H9 (cell line): Measurements from ENCODE around the gene ARAP1. TPM values are rescaled to one million over a fixed set of nuclear protein-coding genes. Genes with fewer than 3 reads are reported as not detected.

Source experiments
- DNase-seq: peaks from one replicate; pipeline ENCODE4 v3.0.0-alpha.2; 2017
- H2AFZ ChIP-seq: one replicate; pipeline ENCODE4 v1.6.1; 2013; ENCODE audit warnings: mild to moderate bottlenecking, low read length, control low read depth, moderate library complexity
- H2AK5ac ChIP-seq: 2 replicates; pipeline ENCODE4 v1.6.1; 2013; ENCODE audit warnings: low read length, control low read depth, mixed read lengths; ENCODE audit not compliant: insufficient read length
- H2BK120ac ChIP-seq: one replicate; pipeline ENCODE4 v1.6.1; 2013; ENCODE audit warnings: low read depth, mild to moderate bottlenecking, low read length, control low read depth, inconsistent platforms; ENCODE audit not compliant: poor library complexity, severe bottlenecking
- H2BK12ac ChIP-seq: 2 replicates; pipeline ENCODE4 v1.6.1; 2013; ENCODE audit warnings: low read length, control low read depth, mixed read lengths, low read depth; ENCODE audit not compliant: insufficient read length
- H2BK15ac ChIP-seq: 2 replicates; pipeline ENCODE4 v1.6.1; 2013; ENCODE audit warnings: low read depth, low read length, control low read depth
- H2BK20ac ChIP-seq: one replicate; pipeline ENCODE4 v1.6.1; 2013; ENCODE audit warnings: low read depth, mild to moderate bottlenecking, low read length, control low read depth, inconsistent platforms; ENCODE audit not compliant: poor library complexity, severe bottlenecking
- H2BK5ac ChIP-seq: 2 replicates; pipeline ENCODE4 v1.6.1; 2013; ENCODE audit warnings: low read length, control low read depth, mixed read lengths; ENCODE audit not compliant: insufficient read length
- H3K14ac ChIP-seq: 2 replicates; pipeline ENCODE4 v1.6.1; 2013; ENCODE audit warnings: low read length, control low read depth; ENCODE audit not compliant: insufficient read depth
- H3K18ac ChIP-seq: 2 replicates; pipeline ENCODE4 v1.6.1; 2013; ENCODE audit warnings: low read depth, mild to moderate bottlenecking, mixed read lengths, low read length, control low read depth; ENCODE audit not compliant: insufficient read length
- H3K23ac ChIP-seq: 2 replicates; pipeline ENCODE4 v1.6.1; 2013; ENCODE audit warnings: low read length, control low read depth, mixed read lengths, low read depth; ENCODE audit not compliant: insufficient read length
- H3K23me2 ChIP-seq: 2 replicates; pipeline ENCODE4 v1.6.1; 2013; ENCODE audit warnings: low read depth, mild to moderate bottlenecking, mixed read lengths, low read length, control low read depth; ENCODE audit not compliant: insufficient read length, poor library complexity, severe bottlenecking
- H3K27ac ChIP-seq: 2 replicates; pipeline ENCODE4 v1.5.1; 2013; ENCODE audit warnings: low read length, control low read depth, mixed read lengths, low read depth; ENCODE audit not compliant: insufficient read length
- H3K27me3 ChIP-seq: 2 replicates; pipeline ENCODE4 v1.6.1; 2013; ENCODE audit warnings: low read length, control low read depth, inconsistent platforms; ENCODE audit not compliant: insufficient read depth
- H3K4ac ChIP-seq: 2 replicates; pipeline ENCODE4 v1.6.1; 2013; ENCODE audit warnings: low read depth, mild to moderate bottlenecking, control low read depth, inconsistent platforms, low read length, moderate library complexity
- H3K4me1 ChIP-seq: 2 replicates; pipeline ENCODE4 v1.6.1; 2013; ENCODE audit warnings: low read length, control low read depth, inconsistent platforms; ENCODE audit not compliant: insufficient read depth
- H3K4me2 ChIP-seq: 2 replicates; pipeline ENCODE4 v1.6.1; 2013; ENCODE audit warnings: low read length, control low read depth, mixed read lengths; ENCODE audit not compliant: insufficient read length, insufficient read depth
- H3K56ac ChIP-seq: 2 replicates; pipeline ENCODE4 v1.6.1; 2013; ENCODE audit warnings: low read depth, mild to moderate bottlenecking, mixed read lengths, low read length, control low read depth; ENCODE audit not compliant: insufficient read length
- H3K79me1 ChIP-seq: 2 replicates; pipeline ENCODE4 v1.6.1; 2013; ENCODE audit warnings: low read depth, mild to moderate bottlenecking, moderate library complexity, low read length, control low read depth, inconsistent platforms; ENCODE audit not compliant: insufficient read depth, poor library complexity, severe bottlenecking
- H3K79me2 ChIP-seq: 2 replicates; pipeline ENCODE4 v1.6.1; 2013; ENCODE audit warnings: low read length, control low read depth, inconsistent platforms; ENCODE audit not compliant: insufficient read depth
- H3K9ac ChIP-seq: 2 replicates; pipeline ENCODE4 v1.6.1; 2013; ENCODE audit warnings: low read length, control low read depth, mixed read lengths; ENCODE audit not compliant: insufficient read length; ENCODE audit errors: extremely low read depth
- H3K9me3 ChIP-seq: one replicate; pipeline ENCODE4 v1.6.1; 2013; ENCODE audit warnings: low read depth, low read length, inconsistent platforms; ENCODE audit not compliant: control insufficient read depth
- H3T11ph ChIP-seq: one replicate; pipeline ENCODE4 v1.6.1; 2013; ENCODE audit warnings: mild to moderate bottlenecking, low read length, control low read depth, inconsistent platforms
- H4K20me1 ChIP-seq: one replicate; pipeline ENCODE4 v1.6.1; 2013; ENCODE audit not compliant: control insufficient read depth, insufficient read length, insufficient read depth
- H4K5ac ChIP-seq: 2 replicates; pipeline ENCODE4 v1.6.1; 2013; ENCODE audit warnings: low read depth, mild to moderate bottlenecking, mixed read lengths, low read length, control low read depth; ENCODE audit not compliant: insufficient read length
- H4K8ac ChIP-seq: replicated peaks from 2 replicates; pipeline ENCODE4 v1.6.1; 2013; ENCODE audit warnings: low read length, control low read depth, mixed read lengths, low read depth; ENCODE audit not compliant: insufficient read length
- H4K91ac ChIP-seq: 2 replicates; pipeline ENCODE4 v1.6.1; 2013; ENCODE audit warnings: low read depth, mild to moderate bottlenecking, moderate library complexity, mixed read lengths, low read length, control low read depth; ENCODE audit not compliant: insufficient read length
- H3K27ac Mint-ChIP-seq, 3 experiments: 2 replicates in 2 of 3; 3 replicates in 1 of 3; pipeline ENCODE4 v1.8.0; 2020 to 2021; ENCODE audit warnings: mixed read lengths in 3 of 3, mild to moderate bottlenecking in 1 of 3, moderate library complexity in 1 of 3
- H3K27me3 Mint-ChIP-seq: 2 replicates; pipeline ENCODE4 v1.8.0; 2021; ENCODE audit warnings: low read depth, mild to moderate bottlenecking, moderate library complexity, mixed read lengths
- H3K36me3 Mint-ChIP-seq, 3 experiments: 2 replicates in 2 of 3; 3 replicates in 1 of 3; pipeline ENCODE4 v1.8.0; 2020 to 2021; ENCODE audit warnings: low read depth in 3 of 3, mixed read lengths in 3 of 3; ENCODE audit not compliant: insufficient read depth in 1 of 3
- H3K4me1 Mint-ChIP-seq, 2 experiments: 2 replicates each; pipeline ENCODE4 v1.8.0; 2020; ENCODE audit warnings: mixed read lengths in 2 of 2
- H3K4me3 Mint-ChIP-seq, 2 experiments: 2 replicates in 1 of 2; 3 replicates in 1 of 2; pipeline ENCODE4 v1.8.0; 2020 to 2021; ENCODE audit warnings: mild to moderate bottlenecking in 2 of 2, mixed read lengths in 2 of 2, moderate library complexity in 1 of 2
- H3K9me3 Mint-ChIP-seq, 2 experiments: 2 replicates in 1 of 2; 3 replicates in 1 of 2; pipeline ENCODE4 v1.8.0; 2020; ENCODE audit warnings: mild to moderate bottlenecking in 2 of 2, mixed read lengths in 2 of 2, moderate library complexity in 1 of 2
- WGBS: extraction: QIAGEN DNeasy Blood & Tissue Kit; methylation state at CpG from one replicate; pipeline ENCODE4 v1.1.7; 2013; ENCODE audit warnings: missing lambda C conversion rate, low lambda C conversion rate, mixed read lengths; ENCODE audit not compliant: insufficient read length; ENCODE audit errors: extremely low coverage; 5-methylcytosine and 5-hydroxymethylcytosine counted together
- total RNA-seq: library from RNA; stranded (reverse); gene quantifications from 2 replicates; pipeline ENCODE4 v1.2.1, GENCODE V29; 2021
- TF ChIP-seq, protein P1 (sequence below): fragments of 200-600 bp; sonication (generic); conservative IDR thresholded peaks from 3 replicates; pipeline ENCODE4 v1.8.0; 2021; ENCODE audit warnings: antibody characterized with exemption, mild to moderate bottlenecking

Gene ARAP1
- total RNA-seq, 1 experiment from 2014 or later: 59.4 TPM

- H3K23me2 ChIP-seq: no peaks in the 10 kb centered on the region
- H3K79me2 ChIP-seq: no peaks in the 10 kb centered on the region
- TF ChIP-seq, protein P1, sequence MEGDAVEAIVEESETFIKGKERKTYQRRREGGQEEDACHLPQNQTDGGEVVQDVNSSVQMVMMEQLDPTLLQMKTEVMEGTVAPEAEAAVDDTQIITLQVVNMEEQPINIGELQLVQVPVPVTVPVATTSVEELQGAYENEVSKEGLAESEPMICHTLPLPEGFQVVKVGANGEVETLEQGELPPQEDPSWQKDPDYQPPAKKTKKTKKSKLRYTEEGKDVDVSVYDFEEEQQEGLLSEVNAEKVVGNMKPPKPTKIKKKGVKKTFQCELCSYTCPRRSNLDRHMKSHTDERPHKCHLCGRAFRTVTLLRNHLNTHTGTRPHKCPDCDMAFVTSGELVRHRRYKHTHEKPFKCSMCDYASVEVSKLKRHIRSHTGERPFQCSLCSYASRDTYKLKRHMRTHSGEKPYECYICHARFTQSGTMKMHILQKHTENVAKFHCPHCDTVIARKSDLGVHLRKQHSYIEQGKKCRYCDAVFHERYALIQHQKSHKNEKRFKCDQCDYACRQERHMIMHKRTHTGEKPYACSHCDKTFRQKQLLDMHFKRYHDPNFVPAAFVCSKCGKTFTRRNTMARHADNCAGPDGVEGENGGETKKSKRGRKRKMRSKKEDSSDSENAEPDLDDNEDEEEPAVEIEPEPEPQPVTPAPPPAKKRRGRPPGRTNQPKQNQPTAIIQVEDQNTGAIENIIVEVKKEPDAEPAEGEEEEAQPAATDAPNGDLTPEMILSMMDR: no peak
- H3K4me1 ChIP-seq: peaks cover 5% of the 10 kb centered on the region; the same call in 1 of the 2 replicates
- H4K5ac ChIP-seq: no peak overlapping the region
- no peaks in the 10 kb centered on the region for H4K20me1 ChIP-seq
- H3K18ac ChIP-seq: no peak overlapping the region
- no peak overlapping the region for H2BK5ac ChIP-seq
- Mint-ChIP-seq H3K27me3 (peaks cover 15% of the 10 kb centered on the region), H3K9me3 (0 out of 5 replicates have a peak, but pooled peaks cover 0 to 2% of the 10 kb centered on the region in 2 experiments), H3K4me1 (peaks cover 32 to 43% of the 10 kb centered on the region in 2 experiments), H3K36me3 (0 out of 7 replicates have a peak, but pooled peaks cover 0 to 1% (median 0%) of the 10 kb centered on the region in 3 experiments), H3K4me3 (no peak overlapping the region), H3K27ac (no peak overlapping the region)
- peak; percentile 53 for DNase-seq
- H3K23ac ChIP-seq: no peak overlapping the region
- H3K27ac ChIP-seq: no peak overlapping the region
- H2BK120ac ChIP-seq: no peak overlapping the region
- H2AFZ ChIP-seq: no peak overlapping the region
- no CpG with 5 or more reads among the region's 6 CpGs for WGBS
- no peak overlapping the region for H3T11ph ChIP-seq
- H3K79me1 ChIP-seq: no peaks in the 10 kb centered on the region
- H3K9ac ChIP-seq: no peak overlapping the region
- no peaks in the 10 kb centered on the region for H3K9me3 ChIP-seq
- H3K27me3 ChIP-seq: peaks cover 12% of the 10 kb centered on the region; the same call in 1 of the 2 replicates
- no peak overlapping the region for H2AK5ac ChIP-seq
- H3K14ac ChIP-seq: no peak overlapping the region; the same call in 1 of the 2 replicates
- H3K56ac ChIP-seq: no peak overlapping the region
- H2BK20ac ChIP-seq: no peak overlapping the region
- no peak overlapping the region for H2BK15ac ChIP-seq
- no peak overlapping the region for H2BK12ac ChIP-seq
- H4K91ac ChIP-seq: no peak overlapping the region
- H4K8ac ChIP-seq: no peak overlapping the region
- H3K4ac ChIP-seq: no peak overlapping the region
- H3K4me2 ChIP-seq: no peak overlapping the region
Observed at GRCh38 chr11:72635933-72636332, 116.3 kb downstream of the ARAP1 start.
